ENCODE data around the gene SORT1.

- TF ChIP-seq CTCF (IDR thresholded peaks at IDR 0.05; ENCODE audit: control extremely low read depth in 1 of 3, insufficient read depth in 1 of 3, low read depth in 1 of 3, low read length in 3 of 3) (peak in 2 of 3 experiments; percentile 34 to 39; a peak in 2 of 4 replicates), SRF (IDR thresholded peaks at IDR 0.05; ENCODE audit: low read depth, low read length) (no peak), MAX (IDR thresholded peaks at IDR 0.05) (no peak), POLR2AphosphoS5 (IDR thresholded peaks at IDR 0.05; ENCODE audit: low read depth, low read length) (no peak), CEBPB (IDR thresholded peaks at IDR 0.05; ENCODE audit: low read depth, low read length) (no peak), EP300 (IDR thresholded peaks at IDR 0.05; ENCODE audit: borderline replicate concordance in 1 of 2, low read depth in 2 of 2, low read length in 2 of 2) (no peak), POLR2A (IDR thresholded peaks at IDR 0.05; ENCODE audit: control extremely low read depth in 1 of 2, low read depth in 2 of 2, low read length in 2 of 2) (no peak; a peak in 1 of 3 replicates), CHD2 (IDR thresholded peaks at IDR 0.05; ENCODE audit: low read length) (no peak), CBX8 (IDR thresholded peaks at IDR 0.05; ENCODE audit: borderline replicate concordance, low read depth, low read length) (no peak), GABPA (IDR thresholded peaks at IDR 0.05; ENCODE audit: borderline replicate concordance, insufficient read depth, low read length) (no peak), MAFK (IDR thresholded peaks at IDR 0.05; ENCODE audit: low read depth, low read length) (no peak), HDAC6 (IDR thresholded peaks at IDR 0.05; ENCODE audit: low read depth, low read length) (no peak), GTF2F1 (IDR thresholded peaks at IDR 0.05; ENCODE audit: borderline replicate concordance, low read depth, low read length) (no peak)
These were observed 1.7 kb upstream of the SORT1 start for GRCh38 chr1:109399326-109399957.
